HG02623 (cell line): ENCODE data around the gene ARHGEF26.

Source experiments
- ATAC-seq: cut with Tn5 transposase; IDR thresholded peaks from one replicate; pipeline ENCODE4 v1.9.1; 2021; ENCODE audit warnings: moderate library complexity; ENCODE audit not compliant: unreplicated experiment

The ARHGEF26 gene

GRCh38 chr3:154193000-154193615, 71.9 kb downstream of the ARHGEF26 start:
- ATAC-seq: no peak

- ATAC-seq: no peak
Observed at GRCh38 chr3:154194877-154195276, 73.7 kb downstream of the ARHGEF26 start.

- no peak for ATAC-seq
Observed at GRCh38 chr3:154195620-154196356, 74.6 kb downstream of the ARHGEF26 start.

- no peak for ATAC-seq
Observed at GRCh38 chr3:154197751-154198150, 76.6 kb downstream of the ARHGEF26 start.

- ATAC-seq: no peak
Observed at GRCh38 chr3:154209499-154209898, 88.3 kb downstream of the ARHGEF26 start.

GRCh38 chr3:154210986-154211385, 89.8 kb downstream of the ARHGEF26 start:
- ATAC-seq: no peak

GRCh38 chr3:154214306-154214705, 93.1 kb downstream of the ARHGEF26 start:
- no peak for ATAC-seq

- ATAC-seq: no peak
Observed at GRCh38 chr3:154217671-154218070, 96.5 kb downstream of the ARHGEF26 start.

GRCh38 chr3:154218728-154219127, 97.5 kb downstream of the ARHGEF26 start:
- ATAC-seq: no peak

GRCh38 chr3:154220462-154220861, 99.3 kb downstream of the ARHGEF26 start:
- no peak for ATAC-seq

- ATAC-seq: no peak
Observed at GRCh38 chr3:154223519-154223918, 102.3 kb downstream of the ARHGEF26 start.

- no peak for ATAC-seq
Observed at GRCh38 chr3:154224366-154224765, 103.2 kb downstream of the ARHGEF26 start.

- no peak for ATAC-seq
Observed at GRCh38 chr3:154224866-154225265, 103.7 kb downstream of the ARHGEF26 start.

GRCh38 chr3:154225536-154225935, 104.3 kb downstream of the ARHGEF26 start:
- no peak for ATAC-seq

GRCh38 chr3:154227531-154227930, 106.3 kb downstream of the ARHGEF26 start:
- ATAC-seq: no peak

- ATAC-seq: no peak
Observed at GRCh38 chr3:154228561-154229216, 107.5 kb downstream of the ARHGEF26 start.

GRCh38 chr3:154229217-154229590, 108.0 kb downstream of the ARHGEF26 start:
- ATAC-seq: no peak

GRCh38 chr3:154235330-154235729, 114.1 kb downstream of the ARHGEF26 start:
- no peak for ATAC-seq

- ATAC-seq: no peak
Observed at GRCh38 chr3:154236331-154236730, 115.1 kb downstream of the ARHGEF26 start.

- ATAC-seq: no peak
Observed at GRCh38 chr3:154240235-154240634, 119.0 kb downstream of the ARHGEF26 start.

GRCh38 chr3:154241496-154241895, 120.3 kb downstream of the ARHGEF26 start:
- no peak for ATAC-seq

GRCh38 chr3:154242766-154243165, 121.6 kb downstream of the ARHGEF26 start:
- ATAC-seq: no peak
